Spleen (tissue), 11 donors: ENCODE results near the gene ATP2B2. TPM values are rescaled to one million over a fixed set of nuclear protein-coding genes. Genes with fewer than 3 reads are reported as not detected.

Experiments
- DNase-seq: peaks from one replicate; pipeline ENCODE4 v3.0.0-alpha.2; 2020
- H3K27ac ChIP-seq, 8 donors: fragments of 200-600 bp; sonication (generic) in 7 of 8; 1 replicate in 4 of 8; 2 replicates in 4 of 8; pipeline versions ENCODE4 v1.5.0 to v1.8.0; 2016 to 2021; ENCODE audit warnings: inconsistent platforms in 4 of 8, mild to moderate bottlenecking in 4 of 8, moderate library complexity in 1 of 8
- H3K27me3 ChIP-seq, 7 donors: fragments of 200-600 bp; sonication (generic) in 6 of 7; replicated peaks in 1 of 7; 1 replicate in 4 of 7; 2 replicates in 3 of 7; pipeline versions ENCODE4 v1.5.0 to v1.8.0; 2016 to 2021; ENCODE audit warnings: inconsistent platforms in 3 of 7, mild to moderate bottlenecking in 1 of 7
- H3K36me3 ChIP-seq, 6 donors: fragments of 200-600 bp; sonication (generic) in 5 of 6; 1 replicate in 4 of 6; 2 replicates in 2 of 6; pipeline versions ENCODE4 v1.5.0 to v1.8.0; 2016 to 2021; ENCODE audit warnings: inconsistent platforms in 2 of 6
- H3K4me1 ChIP-seq, 6 donors: fragments of 200-600 bp; sonication (generic) in 5 of 6; 1 replicate in 3 of 6; 2 replicates in 3 of 6; pipeline versions ENCODE4 v1.5.0 to v1.8.0; 2016 to 2021; ENCODE audit warnings: inconsistent platforms in 3 of 6
- H3K4me3 ChIP-seq, 8 donors: fragments of 200-600 bp; sonication (generic) in 7 of 8; 1 replicate in 4 of 8; 2 replicates in 4 of 8; pipeline versions ENCODE4 v1.5.0 to v1.8.0; 2016 to 2021; ENCODE audit warnings: inconsistent platforms in 4 of 8, mild to moderate bottlenecking in 4 of 8, moderate library complexity in 2 of 8
- H3K9me3 ChIP-seq, 8 donors: fragments of 200-600 bp; sonication (generic) in 7 of 8; 1 replicate in 4 of 8; 2 replicates in 4 of 8; pipeline versions ENCODE4 v1.5.0 to v1.8.0; 2016 to 2021; ENCODE audit warnings: inconsistent platforms in 4 of 8
- POLR2A ChIP-seq, 3 donors: fragments of 450-650 bp; IDR thresholded peaks; one replicate each; pipeline ENCODE4 v1.5.1; 2017; ENCODE audit warnings: antibody characterized with exemption in 3 of 3, mild to moderate bottlenecking in 1 of 3
- POLR2AphosphoS5 ChIP-seq, 3 donors: sonication (generic); formaldehyde crosslinking; IDR thresholded peaks; one replicate each; pipeline ENCODE4 v1.5.1; 2017; ENCODE audit warnings: antibody characterized with exemption in 3 of 3
- WGBS, 5 donors: extraction: QIAGEN DNeasy Blood & Tissue Kit in 3 of 5; methylation state at CpG; one replicate each; pipeline versions ENCODE4 v1.1.5 to v1.1.7; 2013 to 2018; 5-methylcytosine and 5-hydroxymethylcytosine counted together
- intact Hi-C: fragments of 100-400 bp; cut with DNase I; formaldehyde crosslinking; loops from one replicate; pipeline ENCODE4 v1.15.0; 2023; ENCODE audit warnings: low total_unique reads
- polyA plus RNA-seq, 3 donors: library from polyadenylated mRNA; stranded (reverse); fragments of 200-250 nt; gene quantifications; one replicate each; pipeline ENCODE4 v1.2.1, GENCODE V29; 2013
- total RNA-seq, 7 donors: library from RNA; depleted of rRNA in 3 of 7; stranded (reverse); fragments of >200 nt in 3 of 7; fragmentation: NEBNext Ultra II Directional in 4 of 7; extraction: Animal tissue kit (Norgen Biotek cat#: 25700) in 4 of 7; gene quantifications; one replicate each; pipeline versions ENCODE4 v1.1.0 to v1.2.1, GENCODE V29; 2016 to 2021
- TF ChIP-seq, protein P1 (sequence below), 11 experiments: fragments of 200-600 bp in 7 of 11; fragments of 450-650 bp in 4 of 11; sonication (generic) in 4 of 11; IDR thresholded peaks in 8 of 11; conservative IDR thresholded peaks in 3 of 11; 1 replicate in 7 of 11; 2 replicates in 4 of 11; pipeline versions ENCODE4 v1.4.0 to v1.8.0; 2016 to 2021; ENCODE audit warnings: antibody characterized with exemption in 11 of 11, inconsistent platforms in 4 of 11, mild to moderate bottlenecking in 1 of 11
- donor health status: healthy with polysubstance abuse.
- donor health status: DM: no; HTN: no; CAD: no; lungs with moderate emphysema.
- donor health status: DM: no; HTN: no; CAD: no.
- donor health status: Bipolar disorder and iron deficiency.
- donor health status: healthy.
- donor health status: DM: no; HTN: no; CAD: no.
- donor health status: DM: yes; HTN: yes; CAD: no.

ATP2B2 gene
- total and polyA plus RNA-seq, 10 donors, result 0.02 to 1.5 (median 0.24) TPM; not detected in 2

DNA sequence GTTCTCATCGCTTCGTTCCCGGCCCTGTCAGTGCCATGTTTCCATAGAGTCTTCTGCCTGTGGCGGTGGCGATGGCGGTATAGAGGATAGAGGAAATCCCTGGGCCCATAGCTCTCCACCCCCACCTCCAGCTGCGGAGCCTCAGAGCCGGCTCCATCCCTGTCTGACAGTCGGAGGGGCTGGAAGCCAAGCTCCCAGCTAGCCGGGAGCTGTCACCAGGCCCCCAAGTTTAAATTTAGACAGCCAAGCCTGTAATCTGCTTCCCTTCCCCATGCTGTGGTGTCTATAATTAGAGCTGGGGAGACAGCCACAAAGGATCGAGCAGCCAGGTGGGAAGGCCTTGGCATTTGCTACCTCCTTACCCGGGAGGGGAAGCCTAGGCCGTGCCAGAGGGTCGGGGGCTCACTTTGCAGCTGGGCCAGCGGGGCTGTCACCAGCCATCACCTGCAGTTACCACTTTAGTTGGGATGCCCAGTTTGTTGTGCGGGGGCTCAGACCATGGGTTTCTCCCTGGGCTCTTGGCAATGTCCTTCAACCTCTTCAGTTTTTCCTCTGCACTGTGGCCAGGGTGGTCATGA is 128.1 kb downstream of the ATP2B2 start:
- H3K27ac ChIP-seq, result no peak overlapping the region
- peaks cover 0 to 7% (median 0%) of the 10 kb centered on the region in 7 donors for H3K27me3 ChIP-seq
- intact Hi-C loops, result no loop called here
- no peaks in the 10 kb centered on the region for H3K36me3 ChIP-seq
- DNase-seq, result peak; percentile 59
- H3K4me1 ChIP-seq, result no peaks in the 10 kb centered on the region
- no peaks in the 10 kb centered on the region for H3K9me3 ChIP-seq
- TF ChIP-seq POLR2A (IDR thresholded peaks at IDR 0.05) (no peak), POLR2AphosphoS5 (IDR thresholded peaks at IDR 0.05) (no peak)
- TF ChIP-seq, protein P1, sequence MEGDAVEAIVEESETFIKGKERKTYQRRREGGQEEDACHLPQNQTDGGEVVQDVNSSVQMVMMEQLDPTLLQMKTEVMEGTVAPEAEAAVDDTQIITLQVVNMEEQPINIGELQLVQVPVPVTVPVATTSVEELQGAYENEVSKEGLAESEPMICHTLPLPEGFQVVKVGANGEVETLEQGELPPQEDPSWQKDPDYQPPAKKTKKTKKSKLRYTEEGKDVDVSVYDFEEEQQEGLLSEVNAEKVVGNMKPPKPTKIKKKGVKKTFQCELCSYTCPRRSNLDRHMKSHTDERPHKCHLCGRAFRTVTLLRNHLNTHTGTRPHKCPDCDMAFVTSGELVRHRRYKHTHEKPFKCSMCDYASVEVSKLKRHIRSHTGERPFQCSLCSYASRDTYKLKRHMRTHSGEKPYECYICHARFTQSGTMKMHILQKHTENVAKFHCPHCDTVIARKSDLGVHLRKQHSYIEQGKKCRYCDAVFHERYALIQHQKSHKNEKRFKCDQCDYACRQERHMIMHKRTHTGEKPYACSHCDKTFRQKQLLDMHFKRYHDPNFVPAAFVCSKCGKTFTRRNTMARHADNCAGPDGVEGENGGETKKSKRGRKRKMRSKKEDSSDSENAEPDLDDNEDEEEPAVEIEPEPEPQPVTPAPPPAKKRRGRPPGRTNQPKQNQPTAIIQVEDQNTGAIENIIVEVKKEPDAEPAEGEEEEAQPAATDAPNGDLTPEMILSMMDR (IDR thresholded peaks at IDR 0.05 in 8 of 11, conservative IDR thresholded peaks at IDR 0.05 in 3 of 11), result no peak
- WGBS, 5 donors, result 57 to 73% (median 63%) methylated on average over 13 to 16 of the region's 16 CpGs
- H3K4me3 ChIP-seq, result no peak overlapping the region

DNA sequence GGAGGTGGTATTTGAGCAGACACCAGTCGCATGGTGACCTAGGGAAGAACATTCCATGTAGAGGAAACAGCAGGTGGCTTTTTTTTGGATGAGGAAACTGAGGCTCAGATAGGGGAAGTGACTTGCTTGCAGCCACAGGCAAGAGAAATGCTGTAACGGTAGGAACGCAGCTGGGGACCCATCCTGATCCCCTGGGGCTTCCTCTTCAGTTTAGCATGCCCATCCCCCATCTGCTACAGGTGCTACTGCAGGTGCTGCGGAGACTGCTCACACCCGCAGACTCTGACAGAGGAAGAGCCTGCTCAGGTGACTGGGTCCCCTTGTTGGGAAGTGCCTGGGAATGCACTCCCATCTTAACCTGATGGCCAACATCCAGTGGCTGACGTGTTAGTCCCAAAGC is 129.0 kb downstream of the ATP2B2 start:
- intact Hi-C loops, result no loop called here
- no peaks in the 10 kb centered on the region for H3K36me3 ChIP-seq
- 36 to 51% (median 43%) methylated on average over 6 of the region's 6 CpGs for WGBS, 5 donors
- no peak overlapping the region for H3K4me3 ChIP-seq
- H3K27me3 ChIP-seq, result peaks cover 0 to 7% (median 0%) of the 10 kb centered on the region in 7 donors
- DNase-seq, result peak; percentile 56
- H3K27ac ChIP-seq, result no peak overlapping the region
- no peaks in the 10 kb centered on the region for H3K4me1 ChIP-seq
- TF ChIP-seq, protein P1 (IDR thresholded peaks at IDR 0.05 in 8 of 11, conservative IDR thresholded peaks at IDR 0.05 in 3 of 11), result no peak
- TF ChIP-seq POLR2A (IDR thresholded peaks at IDR 0.05) (no peak), POLR2AphosphoS5 (IDR thresholded peaks at IDR 0.05) (no peak)
- peaks cover 0 to under 1% (median 0%) of the 10 kb centered on the region in 8 donors for H3K9me3 ChIP-seq

DNA sequence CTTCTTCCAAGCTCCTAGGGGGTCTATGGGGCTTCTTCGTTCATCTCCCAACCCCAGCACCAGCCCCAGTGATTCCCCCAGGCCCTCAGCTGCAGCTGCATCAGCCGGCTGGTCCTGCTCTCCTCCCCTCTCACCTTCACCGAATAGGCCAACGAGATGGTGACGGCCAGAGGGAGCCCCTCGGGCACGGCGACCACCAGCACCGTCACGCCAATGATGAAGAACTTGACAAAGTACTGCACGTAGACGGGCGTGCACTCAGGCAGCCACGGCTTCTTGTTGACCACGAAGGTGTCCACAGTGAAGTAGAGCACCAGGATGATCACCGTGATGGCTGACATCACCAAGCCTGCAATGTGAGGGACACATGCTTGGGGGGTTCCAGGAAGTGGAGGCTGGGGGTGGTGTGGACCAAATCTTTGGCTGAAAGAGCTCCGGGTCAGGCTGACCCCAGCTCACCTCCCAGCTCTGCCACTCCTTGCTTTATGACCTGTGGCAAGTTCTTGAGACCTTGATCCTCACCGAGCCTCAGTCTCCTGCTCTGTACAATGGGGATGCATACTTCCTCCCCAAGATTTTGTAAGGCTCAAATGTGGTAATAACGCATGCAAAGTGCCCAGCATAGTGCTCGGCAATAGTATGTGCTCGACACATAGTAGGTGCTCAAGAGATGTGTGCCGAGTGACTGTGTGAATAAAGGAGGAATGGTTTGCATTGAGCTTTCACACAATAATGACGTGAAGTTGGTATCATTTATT is 129.9 kb downstream of the ATP2B2 start:
- Histone ChIP-seq H3K27me3 (peaks cover 0 to 7% (median 0%) of the 10 kb centered on the region in 7 donors), H3K9me3 (peaks cover 0 to 7% (median 0%) of the 10 kb centered on the region in 8 donors), H3K4me1 (no peaks in the 10 kb centered on the region), H3K27ac (no peak overlapping the region), H3K36me3 (no peaks in the 10 kb centered on the region), H3K4me3 (no peak overlapping the region)
- 83 to 94% (median 92%) methylated on average over 21 to 23 of the region's 23 CpGs for WGBS, 5 donors
- intact Hi-C loops, result no loop called here
- peak; percentile 72 for DNase-seq
- TF ChIP-seq, protein P1 (IDR thresholded peaks at IDR 0.05 in 8 of 11, conservative IDR thresholded peaks at IDR 0.05 in 3 of 11), result no peak
- TF ChIP-seq POLR2AphosphoS5 (IDR thresholded peaks at IDR 0.05) (no peak), POLR2A (IDR thresholded peaks at IDR 0.05) (no peak)

DNA sequence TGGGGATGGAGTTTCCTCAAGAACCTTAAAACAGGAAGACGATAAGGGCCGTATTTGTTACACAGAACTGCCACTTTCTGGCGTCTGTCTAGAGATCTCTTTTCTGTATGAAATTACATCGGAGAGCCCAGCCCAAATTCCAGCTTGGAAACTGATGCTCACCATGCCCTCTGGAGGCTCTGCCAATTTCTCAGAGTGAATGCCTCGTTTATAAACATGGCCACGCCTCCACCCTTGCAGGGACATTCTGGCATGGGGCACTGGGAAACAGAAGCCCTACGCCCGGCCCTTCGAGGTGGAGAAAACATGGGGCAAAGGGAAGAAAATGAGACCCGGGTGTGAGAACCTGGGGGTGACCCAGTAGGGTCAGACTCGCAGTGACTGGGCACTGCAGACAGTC is 131.1 kb downstream of the ATP2B2 start:
- intact Hi-C loops, result no loop called here
- Histone ChIP-seq H3K36me3 (no peaks in the 10 kb centered on the region), H3K9me3 (peaks cover 0 to 7% (median 0%) of the 10 kb centered on the region in 8 donors), H3K27ac (no peak overlapping the region), H3K4me3 (no peak overlapping the region), H3K27me3 (peaks cover 0 to 15% (median 0%) of the 10 kb centered on the region in 7 donors), H3K4me1 (no peaks in the 10 kb centered on the region)
- TF ChIP-seq POLR2A (IDR thresholded peaks at IDR 0.05) (no peak), POLR2AphosphoS5 (IDR thresholded peaks at IDR 0.05) (no peak)
- TF ChIP-seq, protein P1 (IDR thresholded peaks at IDR 0.05 in 8 of 11, conservative IDR thresholded peaks at IDR 0.05 in 3 of 11), result no peak
- WGBS, 5 donors, result 75 to 82% (median 79%) methylated on average over 11 of the region's 11 CpGs
- DNase-seq, result peak; percentile 46
